Liver (tissue), 3 donors: ENCODE data around the gene CTAGE6.
A peak's percentile ranks its signal among the peaks of the same experiment; 100 is the strongest.
"Not testable (repeated sequence)": the region's sequence is repeated elsewhere in the genome, so short reads cannot be mapped to it uniquely, and the experiment has no call there.

Experiments used
- CTCF ChIP-seq: fragments of 150-350 bp; IDR thresholded peaks from 2 replicates; pipeline ENCODE4 v1.5.1; 2017; ENCODE audit warnings: improper control_type of control experiment, low read depth, low read length; ENCODE audit not compliant: missing input control
- GABPA ChIP-seq, 2 donors: IDR thresholded peaks in 1 of 2; conservative IDR thresholded peaks in 1 of 2; 2 replicates each; pipeline ENCODE4 v1.6.1; 2016; ENCODE audit warnings: antibody characterized with exemption in 2 of 2, mild to moderate bottlenecking in 1 of 2, moderate library complexity in 1 of 2
- REST ChIP-seq: IDR thresholded peaks from 2 replicates; pipeline ENCODE4 v1.6.1; 2016; ENCODE audit warnings: antibody characterized with exemption, mild to moderate bottlenecking
- RXRA ChIP-seq, 2 donors: IDR thresholded peaks; 2 replicates each; pipeline ENCODE4 v1.6.1; 2017 to 2018; ENCODE audit warnings: antibody characterized with exemption in 2 of 2, mild to moderate bottlenecking in 1 of 2
- YY1 ChIP-seq: IDR thresholded peaks from 2 replicates; pipeline ENCODE4 v1.6.1; 2016; ENCODE audit warnings: antibody characterized with exemption, mild to moderate bottlenecking
- donor health status: healthy.
- donor health status: healthy.

GRCh38 chr7:143737037-143737819 lies 20.3 kb downstream of the CTAGE6 start:
- TF ChIP-seq CTCF: peak; percentile 74
- TF ChIP-seq YY1; REST; GABPA (IDR thresholded peaks at IDR 0.05 in 1 of 2, conservative IDR thresholded peaks at IDR 0.05 in 1 of 2); RXRA (IDR thresholded peaks at IDR 0.05): not testable (repeated sequence)
